Endothelial cell of umbilical vein (primary cell): ENCODE data around the gene APBB2. TPM values are rescaled to one million over a fixed set of nuclear protein-coding genes. Genes with fewer than 3 reads are reported as not detected.

Experiments used
- BruUV-seq: library from RNA; stranded (reverse); fragments of 400-500 nt; replicated peaks from 2 replicates; lab custom pipeline; 2021; lab: Mats Ljungman, UMichigan
- CTCF ChIA-PET: fragments of 300-600, 350-600 bp; sonication (Branson Sonifier 250); formaldehyde crosslinking; loops from one replicate; lab custom pipeline; 2021; ENCODE audit warnings: antibody characterized with exemption, inconsistent platforms; lab: Charles Lee
- POLR2A ChIA-PET: fragments of 300-600, 350-600 bp; sonication (Branson Sonifier 250); formaldehyde crosslinking; loops from one replicate; lab custom pipeline; 2021; ENCODE audit warnings: antibody characterized with exemption, inconsistent platforms; lab: Charles Lee
- DNase-seq: peaks from one replicate; pipeline ENCODE4 v3.0.0-alpha.2; 2011; ENCODE audit warnings: low read depth, low spot score
- FAIRE-seq: peaks from 2 replicates; lab custom pipeline; 2011; peaks lifted over from hg19 to GRCh38; lab: Jason Lieb, UNC
- H2AFZ ChIP-seq: 2 replicates; pipeline ENCODE4 v1.6.0; 2012; ENCODE audit warnings: low read depth, low read length, control low read depth, inconsistent platforms
- H3K27ac ChIP-seq: 2 replicates; pipeline ENCODE4 v1.5.1; 2011; ENCODE audit warnings: low read depth, mild to moderate bottlenecking, control low read depth, low read length, moderate library complexity; ENCODE audit not compliant: insufficient read depth
- H3K27me3 ChIP-seq, 2 experiments: 2 replicates each; pipeline versions ENCODE4 v1.6.0 to v1.6.1; 2011; ENCODE audit warnings: low read length in 2 of 2, mixed read lengths in 1 of 2; ENCODE audit not compliant: control insufficient read depth in 2 of 2, insufficient read depth in 2 of 2
- H3K36me3 ChIP-seq, 2 experiments: 2 replicates in 1 of 2; 3 replicates in 1 of 2; pipeline ENCODE4 v1.5.1; 2011; ENCODE audit warnings: low read length in 2 of 2, mild to moderate bottlenecking in 1 of 2, moderate library complexity in 1 of 2; ENCODE audit not compliant: control insufficient read depth in 2 of 2, insufficient read depth in 2 of 2; ENCODE audit errors: extremely low read depth in 1 of 2
- H3K4me1 ChIP-seq: 3 replicates; pipeline ENCODE4 v1.5.1; 2011; ENCODE audit warnings: mild to moderate bottlenecking, low read length; ENCODE audit not compliant: control insufficient read depth, insufficient read depth; ENCODE audit errors: extremely low read depth
- H3K4me2 ChIP-seq: 2 replicates; pipeline ENCODE4 v1.6.1; 2011; ENCODE audit warnings: low read length, control low read depth, mixed read lengths; ENCODE audit not compliant: insufficient read depth
- H3K4me3 ChIP-seq, 3 experiments: fragments of 200-600 bp in 1 of 3; sonication (generic), shearing (Covaris generic) in 1 of 3; replicated peaks in 1 of 3; 2 replicates each; pipeline ENCODE4 v1.5.1; 2011 to 2016; ENCODE audit warnings: control low read depth in 3 of 3, low read length in 3 of 3, mild to moderate bottlenecking in 2 of 3, inconsistent platforms in 1 of 3, low read depth in 1 of 3, moderate library complexity in 1 of 3; ENCODE audit not compliant: insufficient read depth in 1 of 3
- H3K79me2 ChIP-seq: 2 replicates; pipeline ENCODE4 v1.6.0; 2012; ENCODE audit warnings: low read length, inconsistent platforms; ENCODE audit not compliant: control insufficient read depth, insufficient read depth
- H3K9ac ChIP-seq: replicated peaks from 2 replicates; pipeline ENCODE3; 2011; ENCODE audit warnings: low read length, control low read depth; ENCODE audit not compliant: insufficient read depth; ENCODE audit errors: extremely low read depth
- H3K9me1 ChIP-seq: replicated peaks from 3 replicates; pipeline ENCODE4 v1.6.0; 2011; ENCODE audit warnings: mild to moderate bottlenecking, low read length; ENCODE audit not compliant: control insufficient read depth, insufficient read depth; ENCODE audit errors: extremely low read depth
- H3K9me3 ChIP-seq: replicated peaks from 2 replicates; pipeline ENCODE4 v1.5.1; 2012; ENCODE audit warnings: low read length, inconsistent platforms; ENCODE audit not compliant: control insufficient read depth, insufficient read depth
- H4K20me1 ChIP-seq: replicated peaks from 2 replicates; pipeline ENCODE3; 2011; ENCODE audit warnings: mild to moderate bottlenecking, low read length; ENCODE audit not compliant: control insufficient read depth, insufficient read depth; ENCODE audit errors: extremely low read depth
- EZH2 ChIP-seq: IDR thresholded peaks from 2 replicates; pipeline ENCODE4 v1.6.1; 2012; ENCODE audit warnings: borderline replicate concordance, low read depth, mild to moderate bottlenecking, moderate library complexity, low read length, inconsistent platforms; ENCODE audit not compliant: severe bottlenecking
- FOS ChIP-seq: IDR thresholded peaks from 2 replicates; pipeline ENCODE4 v1.6.1; 2011; ENCODE audit warnings: mild to moderate bottlenecking, low read length, moderate library complexity, borderline replicate concordance; ENCODE audit not compliant: insufficient read depth
- GATA2 ChIP-seq: IDR thresholded peaks from 2 replicates; pipeline ENCODE4 v1.7.0; 2011; ENCODE audit warnings: low read depth, mild to moderate bottlenecking, moderate library complexity, mixed read lengths, low read length; ENCODE audit not compliant: insufficient read length, insufficient read depth
- JUN ChIP-seq: IDR thresholded peaks from 2 replicates; pipeline ENCODE4 v1.6.1; 2011; ENCODE audit warnings: borderline replicate concordance, low read depth; ENCODE audit not compliant: insufficient read length, insufficient read depth
- MYC ChIP-seq: IDR thresholded peaks from one replicate; pipeline ENCODE4 v1.6.1; 2011; ENCODE audit warnings: mild to moderate bottlenecking, low read depth, low read length
- POLR2A ChIP-seq: IDR thresholded peaks from 2 replicates; pipeline ENCODE4 v1.6.1; 2012; ENCODE audit warnings: low read depth, mild to moderate bottlenecking, control low read depth, low read length
- POLR2AphosphoS5 ChIP-seq: IDR thresholded peaks from 2 replicates; pipeline ENCODE4 v1.6.1; 2012; ENCODE audit warnings: low read depth, mild to moderate bottlenecking, control low read depth, low read length, moderate library complexity; ENCODE audit not compliant: insufficient read depth
- dilution Hi-C: fragments of 300-500 bp; cut with MboI; formaldehyde crosslinking; loops from one replicate; pipeline ENCODE4 v1.15.0; 2019; ENCODE audit warnings: low sequenced_read_pairs; ENCODE audit not compliant: extremely low pct_ligation_motif_present
- intact Hi-C: fragments of 100-400 bp; cut with micrococcal nuclease; formaldehyde crosslinking; loops from one replicate; pipeline ENCODE4 v1.10.0; 2022
- polyA plus RNA-seq, 4 experiments: library from polyadenylated mRNA; depleted of rRNA in 3 of 4; stranded (reverse) in 3 of 4; unstranded in 1 of 4; fragments of >200 nt; gene quantifications; 2 replicates each; pipeline versions ENCODE4 v1.2.1 to v1.2.3, GENCODE V29; 2011 to 2012; ENCODE audit warnings: missing spikeins in 1 of 4
- total RNA-seq: library from RNA; stranded (reverse); gene quantifications from 2 replicates; pipeline ENCODE4 v1.2.3, GENCODE V29; 2021
- TF ChIP-seq, protein P1 (sequence below), 2 donors: IDR thresholded peaks; 1 replicate in 1 of 2; 2 replicates in 1 of 2; pipeline ENCODE4 v1.5.1; 2011; ENCODE audit warnings: low read length in 2 of 2, mild to moderate bottlenecking in 2 of 2, moderate library complexity in 2 of 2, control low read depth in 1 of 2, inconsistent platforms in 1 of 2, low read depth in 1 of 2; ENCODE audit not compliant: insufficient read depth in 1 of 2; ENCODE audit errors: extremely low read depth in 1 of 2
- TF ChIP-seq, protein P2 (sequence below): IDR thresholded peaks from 2 replicates; pipeline ENCODE4 v1.6.1; 2011; ENCODE audit not compliant: insufficient read depth, insufficient read length

Gene APBB2
- total and polyA plus RNA-seq, 2 donors (not counting 3 experiments of a cell fraction or from before 2014, with no cell fraction given), result 79.8 to 124 TPM

DNA sequence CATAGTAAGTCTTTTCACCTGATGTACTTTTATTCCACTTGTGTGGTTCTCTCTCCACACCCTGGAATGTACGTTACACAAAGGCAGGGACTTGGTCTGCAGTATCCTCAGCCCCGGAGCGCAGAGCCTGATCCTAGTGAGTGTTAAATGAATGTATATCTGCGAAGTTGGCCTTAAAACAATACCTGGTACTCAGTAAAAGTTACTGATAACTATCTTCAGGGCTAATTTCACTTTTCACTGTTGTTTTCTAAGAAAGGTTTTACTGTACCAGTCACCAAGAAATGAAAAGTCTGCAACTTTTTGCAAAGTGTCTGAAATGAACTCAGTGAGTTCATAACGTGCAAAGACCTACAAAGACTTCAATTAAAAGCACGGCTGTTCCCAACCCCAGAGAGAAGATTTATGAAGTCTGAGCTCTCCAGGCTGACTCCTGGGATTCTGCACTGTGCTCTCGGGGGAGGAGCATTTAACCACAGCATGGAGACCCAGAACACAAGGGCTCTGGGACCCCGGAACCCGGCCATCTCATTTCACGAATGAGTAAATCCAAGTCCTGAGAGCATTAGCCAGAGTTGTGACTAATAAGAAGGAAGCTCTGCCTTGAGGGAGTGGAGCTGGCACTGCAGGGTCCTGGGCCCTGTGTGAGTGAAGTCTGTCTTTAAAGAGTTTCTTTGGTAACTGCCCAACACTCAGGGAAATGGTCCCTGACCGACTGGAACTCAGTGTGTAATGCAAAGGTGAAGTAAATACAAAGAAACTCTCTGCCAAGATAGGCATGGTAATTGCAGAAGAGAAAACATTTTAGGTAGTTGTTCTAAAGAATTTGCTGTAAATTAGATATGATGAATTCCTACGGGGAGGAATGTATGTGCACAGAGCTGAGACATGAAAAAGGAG is 298.8 kb downstream of the APBB2 start:
- Histone ChIP-seq H3K4me2 (no peak overlapping the region), H3K79me2 (no peaks in the 10 kb centered on the region), H3K36me3 (peaks cover 2 to 4% of the 10 kb centered on the region in 2 experiments), H3K4me1 (peaks cover 11% of the 10 kb centered on the region), H2AFZ (no peak overlapping the region), H3K9ac (no peak overlapping the region), H3K4me3 (no peak overlapping the region), H3K9me3 (no peaks in the 10 kb centered on the region), H3K27me3 (no peaks in the 10 kb centered on the region), H3K9me1 (no peaks in the 10 kb centered on the region), H3K27ac (no peak overlapping the region), H4K20me1 (no peaks in the 10 kb centered on the region)
- FAIRE-seq, result no peak
- CTCF ChIA-PET, result interaction anchor here (1.0 to 1.4 kb wide), 2 partner anchors 9 to 299 kb away, joined by 4 to 7 read pairs; partner anchors contain the start of gene APBB2
- DNase-seq, result no peak
- no TSS peak for BruUV-seq
- POLR2A ChIA-PET, result no interaction called here
- intact Hi-C loops, result no loop called here
- TF ChIP-seq POLR2A, result no peak
- TF ChIP-seq, protein P1, sequence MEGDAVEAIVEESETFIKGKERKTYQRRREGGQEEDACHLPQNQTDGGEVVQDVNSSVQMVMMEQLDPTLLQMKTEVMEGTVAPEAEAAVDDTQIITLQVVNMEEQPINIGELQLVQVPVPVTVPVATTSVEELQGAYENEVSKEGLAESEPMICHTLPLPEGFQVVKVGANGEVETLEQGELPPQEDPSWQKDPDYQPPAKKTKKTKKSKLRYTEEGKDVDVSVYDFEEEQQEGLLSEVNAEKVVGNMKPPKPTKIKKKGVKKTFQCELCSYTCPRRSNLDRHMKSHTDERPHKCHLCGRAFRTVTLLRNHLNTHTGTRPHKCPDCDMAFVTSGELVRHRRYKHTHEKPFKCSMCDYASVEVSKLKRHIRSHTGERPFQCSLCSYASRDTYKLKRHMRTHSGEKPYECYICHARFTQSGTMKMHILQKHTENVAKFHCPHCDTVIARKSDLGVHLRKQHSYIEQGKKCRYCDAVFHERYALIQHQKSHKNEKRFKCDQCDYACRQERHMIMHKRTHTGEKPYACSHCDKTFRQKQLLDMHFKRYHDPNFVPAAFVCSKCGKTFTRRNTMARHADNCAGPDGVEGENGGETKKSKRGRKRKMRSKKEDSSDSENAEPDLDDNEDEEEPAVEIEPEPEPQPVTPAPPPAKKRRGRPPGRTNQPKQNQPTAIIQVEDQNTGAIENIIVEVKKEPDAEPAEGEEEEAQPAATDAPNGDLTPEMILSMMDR (IDR thresholded peaks at IDR 0.05; ENCODE audit: extremely low read depth in 1 of 2, insufficient read depth in 1 of 2, low read depth in 1 of 2, low read length in 2 of 2), result no peak
- no peak for TF ChIP-seq MYC
- no peak for TF ChIP-seq GATA2
- no peak for TF ChIP-seq POLR2AphosphoS5
- TF ChIP-seq, protein P2, sequence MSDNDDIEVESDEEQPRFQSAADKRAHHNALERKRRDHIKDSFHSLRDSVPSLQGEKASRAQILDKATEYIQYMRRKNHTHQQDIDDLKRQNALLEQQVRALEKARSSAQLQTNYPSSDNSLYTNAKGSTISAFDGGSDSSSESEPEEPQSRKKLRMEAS, result no peak
- TF ChIP-seq JUN, result no peak
- no peak for TF ChIP-seq EZH2
- TF ChIP-seq FOS, result no peak
- dilution Hi-C loops, result no loop called here
